ENCODE measurements around the gene DYSF.

Gene DYSF

DNA sequence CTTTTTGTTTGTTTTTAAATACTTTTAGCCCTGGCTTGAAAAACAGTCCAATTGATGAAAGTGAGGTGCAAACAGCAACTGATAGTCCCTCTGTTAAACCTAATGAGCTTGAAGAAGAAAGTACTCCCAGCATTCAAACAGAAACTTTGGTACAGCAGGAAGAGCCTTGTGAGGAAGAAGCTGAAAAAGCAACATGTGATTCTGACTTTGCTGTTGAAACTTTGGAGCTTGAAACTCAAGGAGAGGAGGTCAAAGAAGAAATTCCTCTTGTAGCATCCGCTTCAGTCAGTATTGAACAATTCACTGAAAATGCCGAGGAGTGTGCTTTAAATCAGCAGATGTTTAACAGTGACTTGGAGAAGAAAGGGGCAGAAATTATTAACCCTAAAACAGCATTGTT is 30.6 kb upstream of the DYSF start:
- no peaks in the 10 kb centered on the region for H3F3A ChIP-seq (ENCODE audit: control insufficient read depth, insufficient read depth)
- no peaks in the 10 kb centered on the region for H3K9me2 ChIP-seq (replicated peaks; ENCODE audit: control insufficient read depth, low read length)
- TF ChIP-seq, protein P1, sequence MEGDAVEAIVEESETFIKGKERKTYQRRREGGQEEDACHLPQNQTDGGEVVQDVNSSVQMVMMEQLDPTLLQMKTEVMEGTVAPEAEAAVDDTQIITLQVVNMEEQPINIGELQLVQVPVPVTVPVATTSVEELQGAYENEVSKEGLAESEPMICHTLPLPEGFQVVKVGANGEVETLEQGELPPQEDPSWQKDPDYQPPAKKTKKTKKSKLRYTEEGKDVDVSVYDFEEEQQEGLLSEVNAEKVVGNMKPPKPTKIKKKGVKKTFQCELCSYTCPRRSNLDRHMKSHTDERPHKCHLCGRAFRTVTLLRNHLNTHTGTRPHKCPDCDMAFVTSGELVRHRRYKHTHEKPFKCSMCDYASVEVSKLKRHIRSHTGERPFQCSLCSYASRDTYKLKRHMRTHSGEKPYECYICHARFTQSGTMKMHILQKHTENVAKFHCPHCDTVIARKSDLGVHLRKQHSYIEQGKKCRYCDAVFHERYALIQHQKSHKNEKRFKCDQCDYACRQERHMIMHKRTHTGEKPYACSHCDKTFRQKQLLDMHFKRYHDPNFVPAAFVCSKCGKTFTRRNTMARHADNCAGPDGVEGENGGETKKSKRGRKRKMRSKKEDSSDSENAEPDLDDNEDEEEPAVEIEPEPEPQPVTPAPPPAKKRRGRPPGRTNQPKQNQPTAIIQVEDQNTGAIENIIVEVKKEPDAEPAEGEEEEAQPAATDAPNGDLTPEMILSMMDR (IDR thresholded peaks at IDR 0.05; ENCODE audit: low read depth, low read length, poor library complexity, severe bottlenecking), result no peak
- TF ChIP-seq EZH2phosphoT487 (IDR thresholded peaks at IDR 0.05; ENCODE audit: borderline replicate concordance, low read length), result no peak
- H3K79me2 ChIP-seq (ENCODE audit: control insufficient read depth, low read length), result no peaks in the 10 kb centered on the region
- H3K4me1 ChIP-seq (ENCODE audit: control insufficient read depth, low read length), result peaks cover under 1% of the 10 kb centered on the region; the same call in 1 of the 2 replicates
- no peaks in the 10 kb centered on the region for H3K27me3 ChIP-seq (ENCODE audit: control insufficient read depth, low read length)
- no peaks in the 10 kb centered on the region for H4K20me1 ChIP-seq (ENCODE audit: control insufficient read depth, insufficient read depth, low read depth, low read length)
- H3K4me2 ChIP-seq (ENCODE audit: low read length), result no peak overlapping the region
- H3K9me3 ChIP-seq (ENCODE audit: control insufficient read depth, insufficient read depth, low read length), result no peaks in the 10 kb centered on the region
- no peak overlapping the region for H3K27ac ChIP-seq (ENCODE audit: low read depth, low read length)
- peaks cover 67% of the 10 kb centered on the region for H3K36me3 ChIP-seq (ENCODE audit: control insufficient read depth, low read length)
- H3K4me3 ChIP-seq (ENCODE audit: low read length), result no peak overlapping the region

- no peaks in the 10 kb centered on the region for H3K27me3 ChIP-seq (ENCODE audit: control insufficient read depth, low read length)
- no peak overlapping the region for H3K4me2 ChIP-seq (ENCODE audit: low read length)
- no peak overlapping the region for H3K4me3 ChIP-seq (ENCODE audit: low read length)
- H3K9me2 ChIP-seq (replicated peaks; ENCODE audit: control insufficient read depth, low read length), result no peaks in the 10 kb centered on the region
- no peaks in the 10 kb centered on the region for H4K20me1 ChIP-seq (ENCODE audit: control insufficient read depth, insufficient read depth, low read depth, low read length)
- peaks cover 71% of the 10 kb centered on the region for H3K36me3 ChIP-seq (ENCODE audit: control insufficient read depth, low read length)
- H3K4me1 ChIP-seq (ENCODE audit: control insufficient read depth, low read length), result no peaks in the 10 kb centered on the region
- no peak overlapping the region for H3K27ac ChIP-seq (ENCODE audit: low read depth, low read length)
- no peaks in the 10 kb centered on the region for H3K79me2 ChIP-seq (ENCODE audit: control insufficient read depth, low read length)
- no peaks in the 10 kb centered on the region for H3K9me3 ChIP-seq (ENCODE audit: control insufficient read depth, insufficient read depth, low read length)
- TF ChIP-seq, protein P1 (IDR thresholded peaks at IDR 0.05; ENCODE audit: low read depth, low read length, poor library complexity, severe bottlenecking), result no peak
- TF ChIP-seq EZH2phosphoT487 (IDR thresholded peaks at IDR 0.05; ENCODE audit: borderline replicate concordance, low read length), result no peak
- no peaks in the 10 kb centered on the region for H3F3A ChIP-seq (ENCODE audit: control insufficient read depth, insufficient read depth)
Observed at GRCh38 chr2:71423817-71424420, 29.4 kb upstream of the DYSF start.

DNA sequence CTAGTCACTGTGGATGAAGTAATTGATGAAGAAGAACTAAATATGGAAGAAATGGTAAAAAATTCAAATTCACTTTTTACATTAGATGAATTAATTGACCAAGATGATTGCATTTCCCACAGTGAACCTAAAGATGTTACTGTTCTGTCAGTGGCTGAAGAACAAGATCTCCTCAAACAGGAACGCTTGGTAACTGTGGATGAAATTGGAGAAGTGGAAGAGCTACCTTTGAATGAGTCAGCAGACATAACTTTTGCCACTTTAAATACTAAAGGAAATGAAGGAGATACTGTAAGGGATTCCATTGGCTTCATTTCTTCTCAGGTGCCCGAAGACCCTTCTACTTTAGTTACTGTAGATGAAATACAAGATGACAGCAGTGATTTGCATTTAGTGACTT is 26.6 kb upstream of the DYSF start:
- no peak overlapping the region for H3K4me3 ChIP-seq (ENCODE audit: low read length)
- H3K27me3 ChIP-seq (ENCODE audit: control insufficient read depth, low read length), result no peaks in the 10 kb centered on the region
- no peaks in the 10 kb centered on the region for H3K4me1 ChIP-seq (ENCODE audit: control insufficient read depth, low read length)
- TF ChIP-seq, protein P1 (IDR thresholded peaks at IDR 0.05; ENCODE audit: low read depth, low read length, poor library complexity, severe bottlenecking), result no peak
- TF ChIP-seq EZH2phosphoT487 (IDR thresholded peaks at IDR 0.05; ENCODE audit: borderline replicate concordance, low read length), result no peak
- H3F3A ChIP-seq (ENCODE audit: control insufficient read depth, insufficient read depth), result no peaks in the 10 kb centered on the region
- H3K27ac ChIP-seq (ENCODE audit: low read depth, low read length), result no peak overlapping the region
- H3K36me3 ChIP-seq (ENCODE audit: control insufficient read depth, low read length), result peaks cover 78% of the 10 kb centered on the region
- H3K79me2 ChIP-seq (ENCODE audit: control insufficient read depth, low read length), result no peaks in the 10 kb centered on the region
- no peaks in the 10 kb centered on the region for H4K20me1 ChIP-seq (ENCODE audit: control insufficient read depth, insufficient read depth, low read depth, low read length)
- H3K4me2 ChIP-seq (ENCODE audit: low read length), result no peak overlapping the region
- no peaks in the 10 kb centered on the region for H3K9me2 ChIP-seq (replicated peaks; ENCODE audit: control insufficient read depth, low read length)
- H3K9me3 ChIP-seq (ENCODE audit: control insufficient read depth, insufficient read depth, low read length), result no peaks in the 10 kb centered on the region
